ENCODE results near the gene HSPA1A.
"Not testable (repeated sequence)": the region's sequence is repeated elsewhere in the genome, so short reads cannot be mapped to it uniquely, and the experiment has no call there.

HSPA1A gene

DNA sequence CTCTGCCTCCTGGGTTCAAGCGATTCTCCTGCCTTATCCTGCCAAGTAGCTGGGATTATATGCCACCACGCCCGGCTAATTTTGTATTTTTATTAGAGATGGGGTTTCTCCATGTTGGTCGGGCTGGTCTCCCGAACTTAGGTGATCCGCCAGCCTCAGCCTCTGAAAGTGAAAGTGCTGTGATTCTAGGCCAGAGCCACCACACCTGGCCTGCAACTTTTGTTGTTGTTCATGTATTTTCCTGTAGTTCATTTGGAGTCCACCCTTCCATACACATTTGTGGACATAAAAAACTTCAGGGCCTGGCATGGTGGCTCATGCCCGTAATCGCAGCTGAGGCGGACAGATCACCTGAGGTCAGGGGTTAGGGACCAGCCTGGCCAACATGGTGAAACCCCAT lies 26.7 kb downstream of the HSPA1A start:
- Histone ChIP-seq H3K27ac (ENCODE audit: poor library complexity, severe bottlenecking) (no peak overlapping the region), H3K36me3 (ENCODE audit: low read depth) (peaks cover 44% of the 10 kb centered on the region), H3K4me3 (ENCODE audit: severe bottlenecking) (no peak overlapping the region), H3K4me1 (ENCODE audit: insufficient read depth, poor library complexity, severe bottlenecking) (peaks cover 11% of the 10 kb centered on the region), H3K9me3 (ENCODE audit: severe bottlenecking) (no peaks in the 10 kb centered on the region), H3K27me3 (ENCODE audit: insufficient read depth, poor library complexity, severe bottlenecking) (no peaks in the 10 kb centered on the region)
- TF ChIP-seq, protein P1, sequence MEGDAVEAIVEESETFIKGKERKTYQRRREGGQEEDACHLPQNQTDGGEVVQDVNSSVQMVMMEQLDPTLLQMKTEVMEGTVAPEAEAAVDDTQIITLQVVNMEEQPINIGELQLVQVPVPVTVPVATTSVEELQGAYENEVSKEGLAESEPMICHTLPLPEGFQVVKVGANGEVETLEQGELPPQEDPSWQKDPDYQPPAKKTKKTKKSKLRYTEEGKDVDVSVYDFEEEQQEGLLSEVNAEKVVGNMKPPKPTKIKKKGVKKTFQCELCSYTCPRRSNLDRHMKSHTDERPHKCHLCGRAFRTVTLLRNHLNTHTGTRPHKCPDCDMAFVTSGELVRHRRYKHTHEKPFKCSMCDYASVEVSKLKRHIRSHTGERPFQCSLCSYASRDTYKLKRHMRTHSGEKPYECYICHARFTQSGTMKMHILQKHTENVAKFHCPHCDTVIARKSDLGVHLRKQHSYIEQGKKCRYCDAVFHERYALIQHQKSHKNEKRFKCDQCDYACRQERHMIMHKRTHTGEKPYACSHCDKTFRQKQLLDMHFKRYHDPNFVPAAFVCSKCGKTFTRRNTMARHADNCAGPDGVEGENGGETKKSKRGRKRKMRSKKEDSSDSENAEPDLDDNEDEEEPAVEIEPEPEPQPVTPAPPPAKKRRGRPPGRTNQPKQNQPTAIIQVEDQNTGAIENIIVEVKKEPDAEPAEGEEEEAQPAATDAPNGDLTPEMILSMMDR (IDR thresholded peaks at IDR 0.05; ENCODE audit: poor library complexity, severe bottlenecking), result no peak
- ATAC-seq (ENCODE audit: low read depth), result 0 out of 3 replicates have a peak, but pooled peaks have one; percentile 1
- DNase-seq (ENCODE audit: low spot score), result no peak

DNA sequence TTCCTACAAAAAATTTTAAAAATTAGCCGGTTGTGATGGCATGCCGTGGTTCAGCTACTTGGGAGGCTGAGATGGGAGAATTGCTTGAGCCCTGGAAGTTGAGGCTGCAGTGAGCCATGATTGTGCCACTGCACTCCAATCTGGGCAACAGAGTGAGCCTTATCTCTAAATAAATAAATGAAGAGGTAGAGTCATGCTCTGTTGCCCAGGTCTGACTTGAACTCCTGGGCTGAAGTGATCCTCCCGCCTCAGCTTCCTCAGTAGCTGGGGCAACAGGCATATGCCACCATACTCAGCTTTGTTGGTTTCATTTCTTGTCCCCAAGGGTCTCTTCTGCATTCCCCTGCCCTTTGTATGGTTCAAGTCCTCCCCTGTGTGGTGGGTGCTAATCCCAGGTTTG lies 29.2 kb downstream of the HSPA1A start:
- no peak for ATAC-seq (ENCODE audit: low read depth)
- TF ChIP-seq, protein P1 (IDR thresholded peaks at IDR 0.05; ENCODE audit: poor library complexity, severe bottlenecking), result no peak
- Histone ChIP-seq H3K27ac (ENCODE audit: poor library complexity, severe bottlenecking) (no peak overlapping the region), H3K9me3 (ENCODE audit: severe bottlenecking) (no peaks in the 10 kb centered on the region), H3K27me3 (ENCODE audit: insufficient read depth, poor library complexity, severe bottlenecking) (no peaks in the 10 kb centered on the region), H3K4me3 (ENCODE audit: severe bottlenecking) (no peak overlapping the region), H3K4me1 (ENCODE audit: insufficient read depth, poor library complexity, severe bottlenecking) (no peaks in the 10 kb centered on the region), H3K36me3 (ENCODE audit: low read depth) (peaks cover 20% of the 10 kb centered on the region)
- DNase-seq (ENCODE audit: low spot score), result no peak

DNA sequence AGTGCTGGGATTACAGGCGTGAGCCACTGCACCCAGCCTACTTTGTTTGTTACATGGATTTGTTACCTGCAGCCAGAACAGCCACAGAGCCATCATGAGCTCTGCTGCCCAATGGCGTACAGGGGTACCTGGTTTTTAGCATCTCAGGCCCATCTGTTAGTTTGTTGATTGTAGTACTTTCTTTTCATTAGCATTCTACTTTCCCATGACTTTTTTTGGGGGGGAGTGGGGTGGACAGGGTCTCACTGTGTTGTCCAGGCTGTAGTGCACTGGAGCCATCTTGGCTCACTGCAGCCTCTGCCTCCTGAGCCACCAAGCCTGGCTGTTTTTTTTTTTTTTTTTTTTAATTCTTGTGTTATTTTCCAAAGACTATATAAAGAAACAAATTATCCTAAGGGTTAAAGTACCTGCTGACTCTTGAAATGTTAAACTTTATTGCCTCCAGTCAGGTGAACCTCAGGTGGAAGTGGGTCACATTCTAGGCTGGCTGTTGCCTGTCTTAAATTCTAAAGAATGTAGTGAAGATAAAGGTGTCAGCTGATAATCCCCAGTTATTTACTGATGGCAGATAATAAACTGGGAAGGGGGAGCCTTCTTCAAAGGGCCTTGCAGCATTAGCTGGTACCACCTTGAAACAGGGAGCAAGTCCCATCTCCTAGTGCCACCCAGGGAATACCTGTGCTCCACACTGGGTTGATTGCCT lies 32.1 kb downstream of the HSPA1A start:
- Histone ChIP-seq H3K4me1 (ENCODE audit: insufficient read depth, poor library complexity, severe bottlenecking) (no peaks in the 10 kb centered on the region), H3K27me3 (ENCODE audit: insufficient read depth, poor library complexity, severe bottlenecking) (no peaks in the 10 kb centered on the region), H3K27ac (ENCODE audit: poor library complexity, severe bottlenecking) (no peak overlapping the region), H3K4me3 (ENCODE audit: severe bottlenecking) (no peak overlapping the region), H3K36me3 (ENCODE audit: low read depth) (no peaks in the 10 kb centered on the region), H3K9me3 (ENCODE audit: severe bottlenecking) (no peaks in the 10 kb centered on the region)
- no peak for ATAC-seq (ENCODE audit: low read depth)
- TF ChIP-seq, protein P1 (IDR thresholded peaks at IDR 0.05; ENCODE audit: poor library complexity, severe bottlenecking), result no peak
- no peak for DNase-seq (ENCODE audit: low spot score)

DNA sequence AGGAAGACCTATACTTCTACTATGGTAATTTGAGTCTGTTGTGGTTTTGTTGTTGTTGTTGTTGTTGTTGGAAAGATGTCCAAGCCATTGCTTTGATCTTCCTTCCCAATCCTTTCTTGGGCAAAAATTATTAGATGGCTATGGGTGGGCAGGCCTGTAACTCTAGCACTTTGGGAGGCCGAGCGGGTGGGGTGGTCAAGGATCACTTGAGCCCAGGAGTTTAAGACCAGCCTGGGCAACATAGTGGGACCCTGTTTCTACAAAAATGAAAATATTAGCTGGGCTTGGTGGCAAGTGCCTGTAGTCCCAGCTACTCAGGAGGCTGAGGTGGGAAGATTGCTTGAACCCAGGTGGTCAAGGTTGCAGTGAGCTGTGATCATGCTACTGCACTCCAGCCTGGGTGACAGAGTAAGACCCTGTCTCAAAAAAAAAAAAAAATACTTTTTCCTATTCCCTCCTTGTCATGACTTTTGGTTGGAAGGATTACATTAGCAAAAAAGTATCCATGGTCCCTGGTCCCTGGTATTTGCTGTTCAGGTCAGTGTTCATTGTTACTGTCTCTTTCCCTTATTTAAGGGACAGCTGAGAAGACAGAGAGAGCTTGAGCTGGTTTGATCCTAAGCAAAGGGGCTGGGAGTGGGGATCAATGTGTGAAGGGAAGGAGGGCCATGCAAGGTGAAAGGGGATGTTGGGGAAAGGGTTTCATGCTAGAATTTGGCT lies 35.6 kb downstream of the HSPA1A start:
- H3K36me3 ChIP-seq (ENCODE audit: low read depth), result no peaks in the 10 kb centered on the region
- H3K27me3 ChIP-seq (ENCODE audit: insufficient read depth, poor library complexity, severe bottlenecking), result no peaks in the 10 kb centered on the region
- H3K9me3 ChIP-seq (ENCODE audit: severe bottlenecking), result no peaks in the 10 kb centered on the region
- no peak overlapping the region for H3K4me3 ChIP-seq (ENCODE audit: severe bottlenecking)
- ATAC-seq (ENCODE audit: low read depth) (no peak), DNase-seq (ENCODE audit: low spot score) (no peak)
- H3K27ac ChIP-seq (ENCODE audit: poor library complexity, severe bottlenecking), result no peak overlapping the region
- TF ChIP-seq, protein P1 (IDR thresholded peaks at IDR 0.05; ENCODE audit: poor library complexity, severe bottlenecking), result no peak
- no peaks in the 10 kb centered on the region for H3K4me1 ChIP-seq (ENCODE audit: insufficient read depth, poor library complexity, severe bottlenecking)

DNA sequence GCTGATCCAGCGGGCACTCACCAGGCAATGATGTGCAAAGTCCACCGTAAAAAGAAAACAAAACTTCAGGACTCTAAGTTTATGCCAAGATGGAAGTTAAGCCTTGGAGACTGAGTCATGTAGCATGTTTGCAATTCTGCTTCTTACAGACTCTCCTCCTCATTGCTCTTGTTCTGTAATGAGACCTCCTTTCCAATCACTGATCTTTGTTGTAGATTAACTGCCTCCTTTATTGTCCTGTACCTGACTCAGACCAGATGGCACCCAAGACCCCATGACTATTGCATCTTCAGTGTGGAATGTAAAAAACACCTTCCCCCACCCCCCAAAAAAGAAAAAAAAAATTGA lies 36.1 kb downstream of the HSPA1A start:
- TF ChIP-seq, protein P1 (IDR thresholded peaks at IDR 0.05; ENCODE audit: poor library complexity, severe bottlenecking), result no peak
- H3K4me1 ChIP-seq (ENCODE audit: insufficient read depth, poor library complexity, severe bottlenecking), result no peaks in the 10 kb centered on the region
- no peaks in the 10 kb centered on the region for H3K36me3 ChIP-seq (ENCODE audit: low read depth)
- ATAC-seq (ENCODE audit: low read depth), result no peak
- no peak overlapping the region for H3K4me3 ChIP-seq (ENCODE audit: severe bottlenecking)
- no peaks in the 10 kb centered on the region for H3K9me3 ChIP-seq (ENCODE audit: severe bottlenecking)
- no peaks in the 10 kb centered on the region for H3K27me3 ChIP-seq (ENCODE audit: insufficient read depth, poor library complexity, severe bottlenecking)
- no peak for DNase-seq (ENCODE audit: low spot score)
- no peak overlapping the region for H3K27ac ChIP-seq (ENCODE audit: poor library complexity, severe bottlenecking)

DNA sequence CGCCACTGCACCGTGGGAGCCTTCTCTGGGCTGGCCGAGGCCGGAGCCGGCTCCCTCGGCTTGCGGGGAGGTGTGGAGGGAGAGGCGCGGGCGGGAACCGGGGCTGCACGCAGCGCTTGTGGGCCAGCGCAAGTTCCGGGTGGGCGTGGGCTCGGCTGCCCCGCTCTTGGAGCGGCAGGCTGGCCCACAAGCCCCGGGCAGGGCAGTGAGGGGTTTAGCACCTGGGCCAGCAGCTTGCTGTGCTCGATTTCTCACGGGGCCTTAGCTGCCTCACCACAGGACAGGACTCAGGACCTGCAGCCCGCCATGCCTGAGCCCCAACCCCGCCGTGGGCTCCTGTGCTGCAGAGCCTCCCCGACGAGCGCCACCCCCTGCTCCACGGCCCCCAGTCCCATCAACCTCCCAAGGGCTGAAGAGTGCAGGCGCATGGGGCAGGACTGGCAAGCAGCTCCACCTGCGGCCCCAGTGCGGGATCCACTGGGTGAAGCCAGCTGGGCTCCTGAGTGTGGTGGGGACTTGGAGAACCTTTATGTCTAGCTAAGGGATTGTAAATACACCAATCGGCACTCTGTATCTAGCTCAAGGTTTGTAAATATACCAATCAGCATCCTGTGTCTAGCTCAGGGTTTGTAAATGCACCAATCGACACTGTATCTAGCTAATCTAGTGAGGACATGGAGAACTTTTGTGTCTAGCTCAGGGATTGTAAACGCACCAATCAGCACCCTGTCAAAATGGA lies 36.8 kb downstream of the HSPA1A start:
- H3K4me1 ChIP-seq (ENCODE audit: insufficient read depth, poor library complexity, severe bottlenecking); DNase-seq (ENCODE audit: low spot score); H3K36me3 ChIP-seq (ENCODE audit: low read depth); H3K4me3 ChIP-seq (ENCODE audit: severe bottlenecking); H3K27me3 ChIP-seq (ENCODE audit: insufficient read depth, poor library complexity, severe bottlenecking); ATAC-seq (ENCODE audit: low read depth); H3K27ac ChIP-seq (ENCODE audit: poor library complexity, severe bottlenecking); H3K9me3 ChIP-seq (ENCODE audit: severe bottlenecking): not testable (repeated sequence)
